GM19193 (cell line): Measurements from ENCODE around the gene CNDP1.

Experiments used
- POLR2A ChIP-seq: IDR thresholded peaks from 4 replicates; pipeline ENCODE4 v1.6.1; 2011; ENCODE audit not compliant: insufficient read depth, insufficient read length; ENCODE audit errors: extremely low read depth

Gene CNDP1

GRCh38 chr18:74498712-74499627 lies 35.3 kb upstream of the CNDP1 start:
- TF ChIP-seq POLR2A, result peak; percentile 50

- peak; percentile 40 for TF ChIP-seq POLR2A
Measured at GRCh38 chr18:74499633-74500032, 34.7 kb upstream of the CNDP1 start.

- no peak for TF ChIP-seq POLR2A
Measured at GRCh38 chr18:74500372-74500771, 33.9 kb upstream of the CNDP1 start.

- no peak for TF ChIP-seq POLR2A
Measured at GRCh38 chr18:74501386-74501785, 32.9 kb upstream of the CNDP1 start.

- TF ChIP-seq POLR2A, result no peak
Measured at GRCh38 chr18:74503137-74503536, 31.2 kb upstream of the CNDP1 start.

- no peak for TF ChIP-seq POLR2A
Measured at GRCh38 chr18:74505776-74506175, 28.5 kb upstream of the CNDP1 start.

GRCh38 chr18:74506448-74507084 lies 27.7 kb upstream of the CNDP1 start:
- no peak for TF ChIP-seq POLR2A

GRCh38 chr18:74507097-74507881 lies 27.0 kb upstream of the CNDP1 start:
- no peak for TF ChIP-seq POLR2A

- TF ChIP-seq POLR2A, result no peak
Measured at GRCh38 chr18:74507927-74508326, 26.4 kb upstream of the CNDP1 start.

GRCh38 chr18:74508366-74508765 lies 25.9 kb upstream of the CNDP1 start:
- TF ChIP-seq POLR2A, result no peak

- TF ChIP-seq POLR2A, result no peak
Measured at GRCh38 chr18:74508821-74509225, 25.5 kb upstream of the CNDP1 start.

GRCh38 chr18:74509856-74510769 lies 24.2 kb upstream of the CNDP1 start:
- TF ChIP-seq POLR2A, result no peak

- no peak for TF ChIP-seq POLR2A
Measured at GRCh38 chr18:74510770-74511095, 23.6 kb upstream of the CNDP1 start.

GRCh38 chr18:74511823-74512222 lies 22.5 kb upstream of the CNDP1 start:
- peak; percentile 35 for TF ChIP-seq POLR2A
